Activated CD4-positive, alpha-beta T cell treated with anti-CD3 and anti-CD28 coated beads, Interleukin-2, Interleukin-4, amounts not matched to agents 100 ng/mL and 50 ng/mL, durations not matched to agents 16 hours and 8 hours (primary cell): ENCODE data around the gene IGF1R.
"Not testable (repeated sequence)": the region's sequence is repeated elsewhere in the genome, so short reads cannot be mapped to it uniquely, and the experiment has no call there.

Experiments used
- DNase-seq: peaks from one replicate; pipeline ENCODE4 v3.0.0-alpha.2; 2020; ENCODE audit warnings: low spot score

Gene IGF1R

DNA sequence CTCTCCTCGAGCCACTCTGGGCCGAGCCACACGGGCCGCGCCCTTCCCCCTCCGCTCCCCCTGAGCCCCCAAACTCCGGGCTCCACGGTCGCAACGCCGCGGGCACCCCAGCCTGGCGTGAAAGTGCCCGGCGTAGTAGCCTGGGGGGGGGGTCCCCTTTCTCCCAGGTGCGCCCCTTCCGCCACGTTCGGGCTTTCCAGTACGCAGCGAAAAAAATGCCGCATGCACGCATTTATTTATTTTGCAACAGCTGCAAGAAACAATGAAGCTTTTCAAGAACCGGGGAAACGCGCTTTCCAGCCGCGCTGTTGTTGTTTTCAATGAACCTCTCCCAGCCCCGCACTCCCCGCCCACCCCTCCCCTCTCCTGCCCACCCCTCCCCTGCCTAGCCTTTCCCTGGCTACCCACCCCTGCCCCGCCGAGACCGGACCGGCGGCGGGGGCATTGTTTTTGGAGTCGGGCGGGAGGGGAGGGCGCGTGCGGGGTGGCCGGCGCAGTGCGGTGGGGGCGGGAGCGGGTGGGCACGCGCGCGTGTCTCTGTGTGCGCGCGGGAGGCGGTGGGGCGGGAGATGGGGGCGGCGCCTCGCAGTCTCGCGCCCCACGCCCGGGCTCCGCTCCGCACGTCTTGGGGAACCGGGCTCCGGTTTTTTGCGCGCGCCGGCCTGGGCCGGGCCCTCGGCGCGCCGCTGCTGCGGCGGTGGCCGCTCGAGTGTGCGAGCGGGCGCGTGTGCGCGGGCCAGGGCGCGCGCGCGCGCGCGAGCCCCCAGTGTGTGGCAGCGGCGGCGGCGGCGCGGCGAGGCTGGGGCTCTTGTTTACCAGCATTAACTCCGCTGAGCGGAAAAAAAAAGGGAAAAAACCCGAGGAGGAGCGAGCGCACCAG is at the start of gene IGF1R:
TSS of gene IGF1R (plus strand) at position 766 of the 880 bp plus-strand sequence. CDS start 1,043 bp downstream, outside the sequence.
- peak; percentile 79 for DNase-seq

- peak; percentile 39 for DNase-seq
Measured at GRCh38 chr15:98599909-98600691, 48.2 kb upstream of the IGF1R start.

DNA sequence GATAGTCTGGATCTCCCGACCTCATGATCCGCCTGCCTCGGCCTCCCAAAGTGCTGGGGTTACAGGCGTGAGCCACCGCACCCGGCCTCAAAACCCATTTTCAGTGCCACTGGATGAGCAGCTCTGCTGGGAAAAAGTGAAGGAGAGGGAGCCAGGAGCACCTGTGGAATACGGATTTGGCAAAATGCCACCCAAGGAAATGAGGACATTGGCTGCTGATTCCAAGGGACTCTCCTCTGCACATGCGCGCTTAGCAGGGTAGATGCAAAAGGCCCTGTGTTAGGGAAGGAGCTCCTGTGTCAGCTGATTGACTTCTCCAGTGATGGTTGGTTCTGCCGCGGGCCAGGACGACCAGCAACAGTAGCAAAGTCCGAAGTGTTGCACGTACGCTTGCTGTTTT is 43.4 kb upstream of the IGF1R start:
- no peak for DNase-seq

DNA sequence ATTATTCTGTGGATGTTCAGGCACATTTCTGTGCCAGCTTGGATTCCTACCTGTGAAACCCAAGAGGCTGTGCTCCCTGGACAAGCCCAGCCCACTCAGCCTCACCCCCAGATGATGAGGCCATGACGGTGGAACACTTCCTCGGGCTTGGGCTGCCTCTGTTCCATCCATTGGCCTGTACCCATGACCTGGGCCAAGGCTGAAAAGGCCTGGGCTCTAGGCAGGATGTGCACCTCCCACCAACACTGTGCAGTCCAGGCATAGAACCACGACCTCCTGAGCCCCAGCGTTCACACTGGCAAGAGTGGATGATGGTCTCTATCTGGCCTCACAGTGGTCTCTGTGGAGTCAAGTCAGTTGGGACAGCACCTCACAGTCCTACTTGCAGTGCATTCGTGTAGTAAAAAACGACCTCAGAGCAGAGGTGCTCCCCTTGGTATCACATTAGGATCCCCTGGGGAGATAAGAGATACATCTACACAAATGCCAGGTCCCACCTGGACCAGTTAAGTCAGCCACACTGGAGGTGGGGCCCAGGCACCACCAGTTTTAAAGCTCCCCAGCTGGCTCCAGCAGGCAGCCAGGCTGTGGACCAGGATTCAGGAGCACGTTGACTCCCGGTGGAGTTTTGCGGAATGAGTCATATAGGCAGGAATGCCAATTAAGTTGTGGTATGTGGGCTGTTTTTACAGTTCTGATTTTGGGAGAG is 39.0 kb upstream of the IGF1R start:
- DNase-seq, result no peak

GRCh38 chr15:98610991-98611390 is 37.3 kb upstream of the IGF1R start:
- DNase-seq, result no peak

DNA sequence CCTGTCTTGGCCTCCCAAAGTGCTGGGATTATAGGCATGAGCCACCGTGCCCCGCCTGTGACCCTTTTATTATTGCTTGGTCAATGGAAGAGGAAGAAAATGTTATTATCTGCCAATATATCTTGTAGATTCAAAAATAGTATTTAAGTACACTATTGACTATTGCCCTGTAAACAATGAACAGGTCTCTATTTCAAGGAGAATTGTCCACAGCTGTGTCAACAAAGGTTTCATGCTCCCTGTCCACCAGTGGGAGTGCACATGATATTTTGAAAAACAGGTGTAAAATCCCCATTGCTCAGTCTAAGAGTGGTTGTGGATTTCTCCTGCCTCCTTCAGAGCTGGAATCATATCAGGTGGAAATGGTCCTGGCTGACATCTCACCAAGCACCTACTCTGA is 36.5 kb upstream of the IGF1R start:
- no peak for DNase-seq

- no peak for DNase-seq
Measured at GRCh38 chr15:98612490-98613110, 35.7 kb upstream of the IGF1R start.

GRCh38 chr15:98614681-98615080 is 33.7 kb upstream of the IGF1R start:
- no peak for DNase-seq

DNA sequence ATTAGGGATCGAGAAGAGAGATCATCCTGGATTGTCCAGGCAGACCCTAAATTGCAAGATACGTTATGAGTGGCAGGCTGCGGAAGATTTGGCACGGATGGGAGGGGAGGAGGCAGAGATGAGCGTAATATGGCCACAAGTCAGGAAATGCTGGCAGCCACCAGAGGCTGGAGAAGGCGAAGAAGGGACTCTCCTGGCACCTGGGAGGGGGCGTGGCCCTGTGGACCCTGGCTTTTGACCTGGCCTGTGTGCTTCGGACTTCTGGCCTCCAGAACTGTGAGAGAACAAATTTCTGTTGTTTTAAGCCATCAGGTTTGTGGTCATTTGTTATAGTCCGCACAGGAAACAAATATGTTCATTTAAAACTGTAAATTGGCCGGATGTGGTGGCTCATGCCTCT is 31.9 kb upstream of the IGF1R start:
- DNase-seq, result no peak

GRCh38 chr15:98617328-98617980 is 30.9 kb upstream of the IGF1R start:
- DNase-seq, result no peak

DNA sequence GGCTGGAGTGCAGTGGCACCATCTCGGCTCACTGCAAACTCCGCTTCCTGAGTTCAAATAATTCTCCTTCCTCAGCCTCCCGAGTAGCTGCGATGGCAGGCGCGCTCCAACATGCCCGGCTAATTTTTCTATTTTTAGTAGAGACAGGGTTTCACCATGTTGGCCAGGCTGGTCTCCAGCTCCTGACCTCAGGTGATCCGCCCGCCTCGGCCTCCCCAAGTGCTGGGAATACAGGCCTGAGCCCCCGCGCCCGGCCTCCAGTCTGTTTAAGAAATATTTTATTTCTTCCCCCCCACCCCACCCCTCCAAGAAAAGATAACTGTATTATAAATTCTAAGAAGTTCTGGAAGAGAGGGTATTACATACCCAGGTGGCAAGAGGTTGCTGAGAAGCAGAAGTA is 29.8 kb upstream of the IGF1R start:
- DNase-seq, result not testable (repeated sequence)

DNA sequence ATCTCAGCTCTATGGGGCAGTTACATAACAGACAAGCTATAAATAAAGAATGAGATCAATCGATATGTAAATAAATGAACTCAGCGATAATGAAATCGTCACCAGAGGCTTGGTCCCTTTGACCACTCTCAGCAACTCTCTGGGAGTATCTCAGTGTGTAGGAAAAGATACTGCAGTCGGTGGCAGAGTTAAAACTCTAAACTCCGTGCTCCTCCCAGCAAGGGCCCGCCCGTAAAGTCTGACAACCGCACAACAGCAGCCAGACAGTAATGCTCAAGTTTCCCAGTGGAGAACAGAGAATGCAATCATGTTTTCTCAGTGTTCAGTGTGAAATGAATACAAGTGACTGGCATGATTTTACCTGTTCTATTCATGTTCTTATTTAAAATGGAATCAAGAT is 28.3 kb upstream of the IGF1R start:
- no peak for DNase-seq

DNA sequence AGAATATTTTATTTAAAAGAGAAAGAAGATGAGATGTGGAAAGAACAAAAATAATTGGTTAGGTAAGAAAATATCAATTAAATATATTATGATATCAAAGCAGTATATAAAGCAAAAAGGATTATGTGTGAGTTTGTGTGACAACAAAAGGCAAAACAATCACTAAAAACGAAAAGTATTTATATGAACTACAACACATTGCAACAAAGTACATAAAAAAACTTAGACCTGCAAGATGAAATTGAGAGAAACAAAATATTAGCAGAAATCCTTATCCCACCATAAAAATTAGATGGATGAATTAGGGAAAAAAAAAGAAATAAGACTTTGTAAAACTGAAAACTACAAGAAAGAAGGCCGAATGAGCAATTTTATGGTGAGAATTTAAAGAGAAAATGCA is 27.3 kb upstream of the IGF1R start:
- DNase-seq, result no peak

DNA sequence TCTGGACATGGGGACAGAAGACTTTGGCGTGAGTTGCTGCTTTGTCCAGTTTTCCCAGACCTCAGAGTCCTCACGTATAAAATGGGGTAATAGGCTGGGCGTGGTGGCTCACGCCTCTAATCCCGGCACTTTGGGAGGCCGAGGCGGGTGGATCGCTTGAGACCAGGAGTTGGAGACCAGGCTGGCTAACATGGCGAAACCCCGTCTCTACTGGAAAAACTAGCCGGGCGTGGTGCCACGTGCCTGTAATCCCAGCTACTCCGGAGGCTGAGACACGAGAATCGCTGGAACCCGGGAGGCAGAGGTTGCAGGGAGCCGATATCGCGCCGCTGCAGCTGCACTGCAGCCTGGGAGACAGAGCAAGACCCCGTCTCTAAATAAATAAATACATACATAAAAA is 22.7 kb upstream of the IGF1R start:
- DNase-seq, result no peak

- no peak for DNase-seq
Measured at GRCh38 chr15:98626153-98626552, 22.2 kb upstream of the IGF1R start.

DNA sequence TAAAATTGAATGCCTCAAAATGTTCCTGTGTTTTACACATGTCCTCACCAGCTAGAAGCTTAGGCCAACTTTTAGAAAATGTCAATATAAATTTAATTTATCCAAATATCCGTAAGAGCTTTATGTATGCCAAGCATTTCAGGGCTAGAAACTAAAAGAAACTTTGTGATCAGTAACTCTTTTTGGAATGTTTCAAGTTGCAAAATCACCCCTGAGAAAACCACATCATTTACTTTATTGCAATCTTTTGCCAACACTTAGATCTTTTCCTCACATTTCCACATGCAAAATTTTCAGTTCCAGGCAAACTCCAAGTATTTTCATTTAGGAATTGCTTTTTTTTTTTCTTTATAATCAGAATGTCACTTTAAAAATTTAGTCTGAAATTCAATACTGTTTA is 20.1 kb upstream of the IGF1R start:
- DNase-seq, result no peak

DNA sequence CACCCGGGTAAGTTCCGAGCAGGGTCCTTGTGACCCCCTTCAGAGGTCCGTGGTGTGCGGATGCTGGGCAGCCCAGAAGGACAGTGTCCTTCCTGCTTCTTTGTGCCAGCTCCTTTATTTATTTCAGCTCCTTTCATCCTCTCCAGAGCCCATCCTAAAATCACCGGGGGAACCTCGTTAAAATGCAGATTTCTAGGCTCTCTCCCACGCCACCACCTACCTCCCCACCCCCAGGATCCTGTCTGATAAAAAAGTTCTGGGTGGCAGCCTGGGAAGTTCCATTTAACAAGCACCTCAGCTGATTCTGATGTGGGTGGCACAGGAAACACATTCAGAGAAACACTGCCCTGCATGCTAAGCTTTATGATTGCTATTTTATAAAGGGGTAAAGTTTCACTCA is 12.5 kb upstream of the IGF1R start:
- no peak for DNase-seq

- no peak for DNase-seq
Measured at GRCh38 chr15:98643115-98643514, 5.2 kb upstream of the IGF1R start.

DNA sequence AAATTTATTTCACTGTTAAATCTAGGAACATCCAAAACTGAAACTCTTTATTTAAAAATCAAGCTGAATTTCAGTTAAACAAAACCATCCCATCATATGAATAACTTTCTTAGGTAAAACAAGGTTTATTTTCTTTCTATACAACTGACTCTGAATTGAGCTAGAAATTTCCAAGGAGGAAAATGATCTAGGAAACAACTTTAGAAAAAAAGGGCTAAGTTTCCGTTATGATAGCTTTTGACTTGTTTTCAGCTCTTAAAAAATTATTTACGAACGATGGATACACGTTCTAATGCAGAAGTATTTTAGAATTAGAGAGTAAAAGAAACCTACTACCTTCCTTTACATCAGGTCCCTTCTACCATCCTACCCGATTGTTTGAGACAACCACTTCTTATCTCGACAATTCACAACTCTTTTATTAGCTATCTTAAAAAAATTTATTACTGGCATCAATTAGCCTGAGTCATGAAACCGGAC is 1.8 kb upstream of the IGF1R start:
- DNase-seq, result no peak

GRCh38 chr15:98647026-98647773 is 1.1 kb upstream of the IGF1R start:
- peak; percentile 44 for DNase-seq
